ENCODE results near the gene COL25A1.

DNA sequence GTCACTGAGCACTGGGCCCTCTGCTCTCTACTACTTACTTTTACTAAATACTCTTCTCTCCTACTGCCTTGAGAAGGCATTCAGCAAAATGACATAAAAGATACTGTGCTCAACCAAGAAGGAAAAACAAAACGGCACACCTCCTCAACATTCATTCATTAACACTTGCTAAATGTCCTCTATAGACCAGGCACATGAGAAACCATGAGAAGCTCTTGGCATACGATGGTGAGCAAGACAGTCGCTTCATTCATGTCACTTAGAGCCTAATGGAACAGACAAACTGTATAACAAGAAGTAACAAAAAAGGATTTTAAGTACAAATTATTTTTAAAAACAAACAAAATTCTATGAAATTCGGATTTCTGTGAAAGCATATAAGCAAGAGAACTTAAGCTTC, 38.7 kb downstream of the COL25A1 start:
- TF ChIP-seq POLR2A (IDR thresholded peaks at IDR 0.05) = no peak
- TF ChIP-seq, protein P1, sequence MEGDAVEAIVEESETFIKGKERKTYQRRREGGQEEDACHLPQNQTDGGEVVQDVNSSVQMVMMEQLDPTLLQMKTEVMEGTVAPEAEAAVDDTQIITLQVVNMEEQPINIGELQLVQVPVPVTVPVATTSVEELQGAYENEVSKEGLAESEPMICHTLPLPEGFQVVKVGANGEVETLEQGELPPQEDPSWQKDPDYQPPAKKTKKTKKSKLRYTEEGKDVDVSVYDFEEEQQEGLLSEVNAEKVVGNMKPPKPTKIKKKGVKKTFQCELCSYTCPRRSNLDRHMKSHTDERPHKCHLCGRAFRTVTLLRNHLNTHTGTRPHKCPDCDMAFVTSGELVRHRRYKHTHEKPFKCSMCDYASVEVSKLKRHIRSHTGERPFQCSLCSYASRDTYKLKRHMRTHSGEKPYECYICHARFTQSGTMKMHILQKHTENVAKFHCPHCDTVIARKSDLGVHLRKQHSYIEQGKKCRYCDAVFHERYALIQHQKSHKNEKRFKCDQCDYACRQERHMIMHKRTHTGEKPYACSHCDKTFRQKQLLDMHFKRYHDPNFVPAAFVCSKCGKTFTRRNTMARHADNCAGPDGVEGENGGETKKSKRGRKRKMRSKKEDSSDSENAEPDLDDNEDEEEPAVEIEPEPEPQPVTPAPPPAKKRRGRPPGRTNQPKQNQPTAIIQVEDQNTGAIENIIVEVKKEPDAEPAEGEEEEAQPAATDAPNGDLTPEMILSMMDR (IDR thresholded peaks at IDR 0.05) = no peak
